NCI-H1694 (cell line): ENCODE measurements around the gene POLN.

ENCODE experiments used
- DNase-seq: peaks from one replicate; lab custom pipeline; 2025; lab: John Stamatoyannopoulos, UW

POLN gene

DNA sequence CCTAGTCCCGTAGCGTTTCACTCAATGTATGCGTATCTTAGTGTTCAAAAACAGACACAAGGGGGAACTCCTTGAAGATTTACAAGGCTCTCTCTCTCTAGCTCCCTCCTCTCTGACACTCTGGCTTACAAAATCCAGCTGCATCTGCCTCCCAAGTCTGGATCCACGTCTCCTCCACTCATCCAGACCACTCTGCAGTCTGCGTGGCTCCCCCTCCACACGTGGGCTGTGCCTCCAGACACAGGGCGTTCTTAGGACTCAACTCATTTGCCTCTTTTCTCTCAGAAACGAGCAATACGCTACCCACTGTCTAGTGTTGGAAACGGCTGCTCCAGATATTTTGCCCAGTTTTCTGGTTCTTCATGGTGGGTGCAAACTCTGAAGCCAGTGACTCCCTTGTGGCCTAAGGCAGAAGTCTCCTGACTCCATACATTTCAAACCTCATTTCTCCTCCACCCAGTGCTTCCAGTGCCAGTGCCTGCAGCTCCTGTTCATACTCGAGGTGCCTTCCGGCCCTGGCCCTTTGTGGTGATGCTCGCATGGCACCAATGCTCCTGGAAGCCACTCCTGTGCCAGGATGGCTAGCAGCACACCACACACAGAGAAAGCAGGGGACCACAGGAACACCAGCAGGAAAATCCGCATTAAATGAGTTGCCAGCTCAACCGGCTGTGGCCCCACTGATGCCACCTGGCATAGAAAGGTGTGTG lies 158.7 kb downstream of the POLN start:
- no peak for DNase-seq

GRCh38 chr4:2082627-2083026 lies 159.3 kb downstream of the POLN start:
- no peak for DNase-seq

- no peak for DNase-seq
These were observed 159.8 kb downstream of the POLN start for GRCh38 chr4:2082118-2082517.

GRCh38 chr4:2081540-2081939 lies 160.4 kb downstream of the POLN start:
- no peak for DNase-seq

GRCh38 chr4:2080429-2081300 lies 161.3 kb downstream of the POLN start:
- DNase-seq = no peak

- DNase-seq = no peak
These were observed 162.0 kb downstream of the POLN start for GRCh38 chr4:2079926-2080325.

DNA sequence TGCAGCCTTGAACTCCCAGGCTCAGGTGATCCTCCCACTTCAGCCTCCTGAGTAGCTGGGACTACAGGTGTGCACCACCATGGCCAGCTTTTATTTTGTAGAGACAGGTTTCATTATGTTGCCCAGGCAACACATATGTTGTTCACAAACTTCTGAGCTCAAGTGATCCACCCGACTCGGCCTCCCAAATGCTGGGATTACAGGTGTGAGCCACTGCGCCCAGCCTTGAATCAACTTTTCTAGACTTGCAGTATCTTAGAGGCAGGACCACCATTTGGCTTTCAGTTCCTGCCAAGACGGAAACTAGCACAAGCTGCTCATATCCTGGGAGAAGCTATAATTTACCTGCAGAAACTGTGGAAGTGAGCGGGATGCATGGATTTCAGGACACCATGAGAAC lies 162.9 kb downstream of the POLN start:
- DNase-seq = no peak

DNA sequence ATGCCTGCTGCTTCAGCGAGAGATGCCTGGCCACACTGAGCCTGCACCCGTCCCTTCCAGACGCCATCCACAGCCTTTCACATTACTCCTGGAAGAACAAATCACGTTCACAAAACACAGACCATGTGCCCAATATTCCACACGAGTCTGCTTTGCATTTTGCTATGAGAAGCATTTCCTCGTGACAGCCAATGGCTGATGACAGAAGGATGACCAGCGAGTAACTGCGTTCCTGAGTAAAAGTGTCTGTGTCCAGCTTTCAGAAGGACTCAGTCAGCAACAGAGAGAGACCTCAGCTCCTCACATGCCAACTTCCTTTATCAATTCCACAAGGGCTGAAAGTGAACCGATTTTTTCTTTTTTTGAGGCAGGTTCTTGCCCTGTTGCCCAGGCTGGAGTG lies 163.3 kb downstream of the POLN start:
- DNase-seq = no peak

DNA sequence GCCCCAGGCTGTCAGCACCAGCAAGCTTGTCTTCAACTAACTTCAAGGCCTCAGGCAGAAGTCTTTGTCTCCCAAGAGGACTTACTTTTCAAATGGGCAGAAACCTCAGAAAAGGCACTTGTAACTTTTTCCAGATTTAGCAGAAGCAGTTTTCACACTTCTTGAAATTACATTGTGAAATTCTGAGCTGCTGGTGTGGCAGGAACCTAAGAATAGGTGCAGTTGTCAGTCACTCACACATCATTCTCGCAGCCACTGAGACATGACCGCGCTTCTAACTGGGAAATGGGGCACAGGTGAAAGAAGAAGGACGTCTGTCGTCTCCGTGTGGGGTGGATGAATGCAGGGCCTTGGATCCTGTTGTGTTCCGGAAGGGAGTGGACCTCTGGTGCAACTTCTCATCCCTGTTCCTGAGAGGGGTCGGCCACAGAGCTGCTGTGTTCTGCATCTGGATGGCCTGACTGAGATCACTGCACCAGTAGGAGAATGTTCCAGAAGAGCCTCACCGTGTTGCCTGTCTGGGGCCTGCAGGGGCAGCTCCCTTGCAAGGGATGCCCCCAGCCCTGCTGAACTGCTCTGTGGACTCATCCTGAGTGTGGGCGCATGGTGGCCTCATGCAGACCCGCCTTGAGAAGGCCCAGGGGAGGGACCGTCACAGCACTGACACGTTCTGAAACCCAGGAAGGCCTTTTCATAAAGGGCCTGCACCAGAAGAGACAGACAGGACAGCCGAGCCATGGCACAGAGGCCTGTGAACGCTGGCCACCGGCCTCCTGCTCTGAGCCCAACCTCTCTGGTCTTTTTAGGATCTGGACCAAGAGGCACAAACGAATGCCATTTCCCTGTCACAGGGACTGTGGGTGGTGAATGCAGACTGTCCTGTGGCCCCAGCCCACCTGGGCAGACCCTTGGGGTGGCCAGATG lies 164.1 kb downstream of the POLN start:
- no peak for DNase-seq

DNA sequence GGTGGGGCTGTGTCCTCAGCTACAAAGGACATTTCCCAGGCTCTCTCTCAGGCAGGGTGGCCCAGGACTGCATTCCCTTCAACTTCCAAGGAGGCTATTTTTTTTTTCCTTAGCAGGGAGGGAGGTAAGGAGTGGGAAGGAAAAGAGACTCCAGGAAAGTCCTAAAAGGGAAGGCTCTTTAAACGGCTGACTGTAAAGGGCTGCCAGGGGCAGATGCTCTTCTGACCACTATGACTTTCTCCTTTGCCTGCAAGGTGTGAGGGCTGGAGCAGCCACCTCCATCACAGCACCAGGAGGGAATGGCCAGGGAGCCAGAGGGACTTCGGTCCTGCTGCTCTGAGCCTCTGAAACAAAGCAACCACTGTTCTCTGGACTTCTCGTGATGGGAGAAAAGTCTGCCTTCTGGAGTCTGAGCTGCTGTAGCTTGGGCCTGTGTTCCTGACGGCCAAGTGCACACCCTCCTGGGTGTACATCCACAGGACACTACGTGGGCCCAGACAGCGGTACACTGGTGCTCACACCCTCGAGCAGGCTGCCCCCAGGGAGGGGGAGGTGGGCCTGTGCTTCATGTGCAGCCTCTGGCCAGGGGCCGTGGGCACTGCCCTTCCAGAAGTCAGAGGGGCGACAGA lies 164.9 kb downstream of the POLN start:
- DNase-seq = no peak

- DNase-seq = no peak
These were observed 165.7 kb downstream of the POLN start for GRCh38 chr4:2075987-2076907.

GRCh38 chr4:2075171-2075986 lies 166.5 kb downstream of the POLN start:
- DNase-seq = no peak

DNA sequence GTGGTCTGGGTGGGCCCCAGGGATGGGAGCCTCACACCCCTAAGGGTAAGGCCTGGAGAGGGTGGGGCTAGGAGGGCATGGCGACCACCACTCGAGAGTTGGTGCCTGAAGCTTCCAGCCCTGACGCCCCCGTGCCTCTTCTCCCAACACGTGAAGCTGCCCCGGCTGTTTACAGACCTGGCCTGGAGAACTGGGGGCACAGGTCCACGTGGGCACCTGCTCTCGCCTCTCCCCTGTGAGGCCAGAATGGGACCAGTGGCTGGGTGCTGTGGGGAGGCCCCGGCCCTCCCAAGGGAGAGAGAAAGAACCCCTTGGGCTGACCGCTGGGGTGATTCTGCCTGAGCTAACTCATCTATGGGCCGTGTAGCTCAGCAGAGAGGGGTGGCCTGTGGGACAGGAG lies 167.3 kb downstream of the POLN start:
- no peak for DNase-seq

- DNase-seq = no peak
These were observed 168.0 kb downstream of the POLN start for GRCh38 chr4:2073808-2074481.

- no peak for DNase-seq
These were observed 168.7 kb downstream of the POLN start for GRCh38 chr4:2072971-2073807.

- DNase-seq = no peak
These were observed 169.7 kb downstream of the POLN start for GRCh38 chr4:2071912-2072867.

DNA sequence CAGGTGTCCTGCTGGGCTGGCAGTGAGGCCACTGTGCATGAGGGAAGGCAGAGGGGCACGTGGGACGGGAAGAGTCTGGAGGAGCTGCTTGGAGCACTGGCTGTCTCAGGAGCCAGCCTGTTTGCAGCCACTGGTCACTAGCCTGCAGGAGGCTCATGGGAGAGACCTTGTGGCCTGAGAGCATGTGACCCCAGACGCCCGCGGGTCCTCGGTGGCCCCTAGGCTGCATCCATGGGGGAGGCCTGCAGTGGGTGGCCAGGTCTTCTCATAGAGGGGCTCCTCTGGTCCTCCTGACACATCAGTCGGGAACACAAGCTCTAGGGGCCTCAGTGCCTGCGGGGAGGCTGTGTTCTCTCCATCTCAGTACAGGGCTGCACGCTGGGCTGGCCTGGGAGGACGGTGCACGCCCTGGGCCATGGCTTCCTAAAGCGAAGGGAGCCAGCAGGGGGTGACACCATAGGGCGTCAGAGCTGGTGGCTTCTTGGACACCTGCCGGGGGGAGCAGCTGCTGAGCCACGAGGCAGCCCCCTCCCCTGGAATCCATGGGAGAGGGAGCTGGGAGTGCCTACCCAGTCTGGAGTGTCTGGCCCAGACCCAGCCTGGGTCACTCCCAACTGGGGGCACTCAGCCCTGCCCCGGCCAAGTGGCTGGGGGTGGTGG lies 170.5 kb downstream of the POLN start:
- DNase-seq = no peak
